Neural cell (in vitro differentiated cells): ENCODE measurements around the gene PLXNC1. TPM values are rescaled to one million over a fixed set of nuclear protein-coding genes. Genes with fewer than 3 reads are reported as not detected.

Source experiments
- H2AFZ ChIP-seq: fragments of 200-600, 300-800 bp; sonication (generic), shearing (Covaris generic); 2 replicates; pipeline ENCODE4 v1.6.0; 2014; ENCODE audit warnings: low read depth, mild to moderate bottlenecking, antibody characterized with exemption, low read length, moderate library complexity
- H3F3A ChIP-seq: fragments of 200-600 bp; shearing (Covaris generic); 2 replicates; pipeline ENCODE4 v1.6.1; 2016; ENCODE audit warnings: mild to moderate bottlenecking, moderate library complexity, mixed read lengths, antibody characterized with exemption, low read length; ENCODE audit not compliant: insufficient read depth, poor library complexity, severe bottlenecking
- H3K27ac ChIP-seq: fragments of 200-600, 300-800 bp; sonication (generic), shearing (Covaris generic); 2 replicates; pipeline ENCODE4 v1.5.1; 2014; ENCODE audit warnings: mild to moderate bottlenecking, low read length, moderate library complexity
- H3K27me3 ChIP-seq: fragments of 300-800, 200-600 bp; sonication (generic), shearing (Covaris generic); 2 replicates; pipeline ENCODE4 v1.6.0; 2014; ENCODE audit warnings: mild to moderate bottlenecking, low read depth, low read length, moderate library complexity; ENCODE audit not compliant: insufficient read depth
- H3K36me3 ChIP-seq: fragments of 300-800, 200-600 bp; sonication (generic), shearing (Covaris generic); 2 replicates; pipeline ENCODE4 v1.5.1; 2014; ENCODE audit warnings: mild to moderate bottlenecking, antibody characterized with exemption, low read length, moderate library complexity; ENCODE audit not compliant: insufficient read depth
- H3K4me2 ChIP-seq: fragments of 300-800, 200-600 bp; sonication (generic), shearing (Covaris generic); 2 replicates; pipeline ENCODE4 v1.6.0; 2014; ENCODE audit warnings: mild to moderate bottlenecking, low read length
- H3K4me3 ChIP-seq: fragments of 300-800, 200-600 bp; sonication (generic), shearing (Covaris generic); 2 replicates; pipeline ENCODE4 v1.5.1; 2014; ENCODE audit warnings: mild to moderate bottlenecking, low read length, moderate library complexity
- H3K79me2 ChIP-seq: fragments of 200-600 bp; shearing (Covaris generic); replicated peaks from 2 replicates; pipeline ENCODE4 v1.6.0; 2014; ENCODE audit warnings: mild to moderate bottlenecking, low read length, moderate library complexity; ENCODE audit not compliant: insufficient read depth
- H3K9ac ChIP-seq: fragments of 300-800, 200-600 bp; sonication (generic), shearing (Covaris generic); 2 replicates; pipeline ENCODE4 v1.6.1; 2016; ENCODE audit warnings: mild to moderate bottlenecking, low read length, mixed read lengths
- H3K9me2 ChIP-seq: fragments of 200-600 bp; shearing (Covaris generic); 2 replicates; pipeline ENCODE4 v1.6.1; 2016; ENCODE audit warnings: mild to moderate bottlenecking, low read length, mixed read lengths; ENCODE audit not compliant: insufficient read depth
- H3K9me3 ChIP-seq: fragments of 200-600, 300-800 bp; sonication (generic), shearing (Covaris generic); 2 replicates; pipeline ENCODE4 v1.6.1; 2016; ENCODE audit warnings: mild to moderate bottlenecking, mixed run types, low read length, moderate library complexity, mixed read lengths
- H4K20me1 ChIP-seq: fragments of 200-600 bp; shearing (Covaris generic); 2 replicates; pipeline ENCODE4 v1.6.1; 2016; ENCODE audit warnings: mild to moderate bottlenecking, mixed run types; ENCODE audit not compliant: insufficient read depth
- CTCF ChIP-seq: fragments of 450-650 bp; IDR thresholded peaks from 2 replicates; pipeline ENCODE4 v1.5.1; 2014; ENCODE audit warnings: antibody characterized with exemption, mild to moderate bottlenecking, moderate library complexity; ENCODE audit not compliant: poor library complexity, severe bottlenecking
- EP300 ChIP-seq: fragments of 450-650 bp; conservative IDR thresholded peaks from 2 replicates; pipeline ENCODE4 v1.6.1; 2014; ENCODE audit warnings: antibody characterized with exemption, mild to moderate bottlenecking, moderate library complexity; ENCODE audit not compliant: poor library complexity, severe bottlenecking
- EZH2 ChIP-seq: fragments of 200-600, 300-800 bp; shearing (Covaris generic), sonication (generic); IDR thresholded peaks from 2 replicates; pipeline ENCODE4 v1.6.1; 2014; ENCODE audit warnings: antibody characterized with exemption, low read length, borderline replicate concordance, mild to moderate bottlenecking; ENCODE audit not compliant: insufficient read depth, poor library complexity, severe bottlenecking
- MXI1 ChIP-seq: fragments of 450-650 bp; conservative IDR thresholded peaks from 2 replicates; pipeline ENCODE4 v1.6.1; 2014; ENCODE audit warnings: antibody characterized with exemption, mild to moderate bottlenecking; ENCODE audit not compliant: poor library complexity, severe bottlenecking
- POLR2AphosphoS5 ChIP-seq: IDR thresholded peaks from 2 replicates; pipeline ENCODE4 v1.6.1; 2012
- RAD21 ChIP-seq: fragments of 450-650 bp; conservative IDR thresholded peaks from 2 replicates; pipeline ENCODE4 v1.6.1; 2014; ENCODE audit warnings: antibody characterized with exemption, mild to moderate bottlenecking, moderate library complexity
- SMC3 ChIP-seq: fragments of 450-650 bp; conservative IDR thresholded peaks from 2 replicates; pipeline ENCODE4 v1.6.1; 2014; ENCODE audit warnings: antibody characterized with exemption, mild to moderate bottlenecking, moderate library complexity; ENCODE audit not compliant: poor library complexity
- TAF1 ChIP-seq: IDR thresholded peaks from 2 replicates; pipeline ENCODE4 v1.6.1; 2012; ENCODE audit warnings: low read depth
- polyA plus RNA-seq: library from polyadenylated mRNA; depleted of rRNA; stranded (reverse); fragments of >200 nt; gene quantifications from 2 replicates; pipeline ENCODE4 v1.2.3, GENCODE V29; 2014
- TF ChIP-seq, protein P1 (sequence below): IDR thresholded peaks from 2 replicates; pipeline ENCODE4 v1.6.1; 2012; ENCODE audit warnings: borderline replicate concordance

Gene PLXNC1
- polyA plus RNA-seq, 1 donor from 2014 or later: 76.3 TPM

DNA sequence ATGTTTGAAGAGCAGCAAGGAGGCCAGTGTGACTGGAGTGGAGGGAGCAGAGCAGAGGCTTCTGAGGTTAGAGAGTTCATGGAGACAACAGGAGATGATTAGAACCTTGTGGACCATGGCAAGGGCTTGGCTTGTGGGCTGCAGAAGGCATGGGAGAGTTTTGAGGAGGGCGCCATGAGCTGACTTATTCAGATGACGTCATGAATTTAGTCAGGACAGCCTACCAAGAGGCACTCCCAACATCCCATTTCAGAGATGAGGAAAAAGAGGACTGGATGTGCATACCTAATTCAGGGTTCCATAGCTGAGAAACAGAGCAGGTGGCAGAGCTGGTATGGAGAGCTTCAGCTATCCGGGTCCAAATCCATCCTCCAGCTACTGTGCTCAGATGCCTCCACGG, 101.8 kb downstream of the PLXNC1 start:
- no peak overlapping the region for H3K4me2 ChIP-seq
- no peaks in the 10 kb centered on the region for H3K79me2 ChIP-seq
- H3K9me3 ChIP-seq: no peaks in the 10 kb centered on the region
- no peak overlapping the region for H3K4me3 ChIP-seq
- no peak for TF ChIP-seq POLR2AphosphoS5
- no peak for TF ChIP-seq TAF1
- no peak overlapping the region for H3K27ac ChIP-seq
- peaks cover 3% of the 10 kb centered on the region for H3K36me3 ChIP-seq
- H4K20me1 ChIP-seq: no peaks in the 10 kb centered on the region
- H3K9me2 ChIP-seq: no peaks in the 10 kb centered on the region
- no peak overlapping the region for H3K9ac ChIP-seq
- no peaks in the 10 kb centered on the region for H3K27me3 ChIP-seq
- H3F3A ChIP-seq: no peaks in the 10 kb centered on the region
- no peak overlapping the region for H2AFZ ChIP-seq

GRCh38 chr12:94254270-94254669, 105.9 kb downstream of the PLXNC1 start:
- Histone ChIP-seq H3K79me2 (no peaks in the 10 kb centered on the region), H3K9me3 (no peaks in the 10 kb centered on the region), H4K20me1 (no peaks in the 10 kb centered on the region), H3K4me3 (no peak overlapping the region), H3K27me3 (no peaks in the 10 kb centered on the region), H3K9ac (no peak overlapping the region), H3K36me3 (no peaks in the 10 kb centered on the region), H3K4me2 (no peak overlapping the region), H3F3A (no peaks in the 10 kb centered on the region), H3K9me2 (no peaks in the 10 kb centered on the region), H3K27ac (no peak overlapping the region), H2AFZ (no peak overlapping the region)
- no peak for TF ChIP-seq RAD21
- no peak for TF ChIP-seq MXI1
- no peak for TF ChIP-seq TAF1
- TF ChIP-seq EZH2: no peak
- TF ChIP-seq POLR2AphosphoS5: no peak
- TF ChIP-seq, protein P1, sequence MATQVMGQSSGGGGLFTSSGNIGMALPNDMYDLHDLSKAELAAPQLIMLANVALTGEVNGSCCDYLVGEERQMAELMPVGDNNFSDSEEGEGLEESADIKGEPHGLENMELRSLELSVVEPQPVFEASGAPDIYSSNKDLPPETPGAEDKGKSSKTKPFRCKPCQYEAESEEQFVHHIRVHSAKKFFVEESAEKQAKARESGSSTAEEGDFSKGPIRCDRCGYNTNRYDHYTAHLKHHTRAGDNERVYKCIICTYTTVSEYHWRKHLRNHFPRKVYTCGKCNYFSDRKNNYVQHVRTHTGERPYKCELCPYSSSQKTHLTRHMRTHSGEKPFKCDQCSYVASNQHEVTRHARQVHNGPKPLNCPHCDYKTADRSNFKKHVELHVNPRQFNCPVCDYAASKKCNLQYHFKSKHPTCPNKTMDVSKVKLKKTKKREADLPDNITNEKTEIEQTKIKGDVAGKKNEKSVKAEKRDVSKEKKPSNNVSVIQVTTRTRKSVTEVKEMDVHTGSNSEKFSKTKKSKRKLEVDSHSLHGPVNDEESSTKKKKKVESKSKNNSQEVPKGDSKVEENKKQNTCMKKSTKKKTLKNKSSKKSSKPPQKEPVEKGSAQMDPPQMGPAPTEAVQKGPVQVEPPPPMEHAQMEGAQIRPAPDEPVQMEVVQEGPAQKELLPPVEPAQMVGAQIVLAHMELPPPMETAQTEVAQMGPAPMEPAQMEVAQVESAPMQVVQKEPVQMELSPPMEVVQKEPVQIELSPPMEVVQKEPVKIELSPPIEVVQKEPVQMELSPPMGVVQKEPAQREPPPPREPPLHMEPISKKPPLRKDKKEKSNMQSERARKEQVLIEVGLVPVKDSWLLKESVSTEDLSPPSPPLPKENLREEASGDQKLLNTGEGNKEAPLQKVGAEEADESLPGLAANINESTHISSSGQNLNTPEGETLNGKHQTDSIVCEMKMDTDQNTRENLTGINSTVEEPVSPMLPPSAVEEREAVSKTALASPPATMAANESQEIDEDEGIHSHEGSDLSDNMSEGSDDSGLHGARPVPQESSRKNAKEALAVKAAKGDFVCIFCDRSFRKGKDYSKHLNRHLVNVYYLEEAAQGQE: no peak
- no peak for TF ChIP-seq EP300
- TF ChIP-seq CTCF: no peak

- H3F3A ChIP-seq: no peaks in the 10 kb centered on the region
- H3K27me3 ChIP-seq: no peaks in the 10 kb centered on the region
- H4K20me1 ChIP-seq: no peaks in the 10 kb centered on the region
- TF ChIP-seq TAF1 (no peak), EP300 (no peak), RAD21 (no peak), EZH2 (no peak), SMC3 (no peak), POLR2AphosphoS5 (no peak)
- TF ChIP-seq, protein P1: no peak
- no peaks in the 10 kb centered on the region for H3K36me3 ChIP-seq
- no peaks in the 10 kb centered on the region for H3K9me2 ChIP-seq
- no peak overlapping the region for H3K4me3 ChIP-seq
- no peak overlapping the region for H3K9ac ChIP-seq
- H3K27ac ChIP-seq: no peak overlapping the region
- H2AFZ ChIP-seq: no peak overlapping the region
- no peaks in the 10 kb centered on the region for H3K79me2 ChIP-seq
- H3K9me3 ChIP-seq: no peaks in the 10 kb centered on the region
- H3K4me2 ChIP-seq: no peak overlapping the region
Measured at GRCh38 chr12:94255006-94255405, 106.6 kb downstream of the PLXNC1 start.
